HEK293T (cell line): ENCODE results near the gene TREX2.

Source experiments
- CTCF ChIA-PET: fragments of 350-600 bp; formaldehyde crosslinking; extraction: SDS; loops from one replicate; lab custom pipeline; 2021; ENCODE audit warnings: antibody characterized with exemption, inconsistent platforms; lab: Yijun Ruan, JAX
- POLR2A ChIA-PET: fragments of 350-600 bp; formaldehyde crosslinking; extraction: SDS; loops from one replicate; lab custom pipeline; 2020; ENCODE audit warnings: antibody characterized with exemption, inconsistent platforms; lab: Yijun Ruan, JAX
- DNase-seq: peaks from one replicate; pipeline ENCODE4 v3.0.0; 2012; ENCODE audit warnings: mixed read lengths; ENCODE audit errors: extremely low spot score
- ARNT ChIP-seq: fragments of 450-650 bp; IDR thresholded peaks from 2 replicates; pipeline ENCODE4 v1.6.1; 2017; ENCODE audit warnings: mild to moderate bottlenecking
- BHLHE40 ChIP-seq: fragments of 450-650 bp; IDR thresholded peaks from 2 replicates; pipeline ENCODE4 v1.6.1; 2016; ENCODE audit warnings: mild to moderate bottlenecking, moderate library complexity, borderline replicate concordance
- CTBP1 ChIP-seq: fragments of 450-650 bp; IDR thresholded peaks from 2 replicates; pipeline ENCODE4 v1.6.1; 2016; ENCODE audit warnings: borderline replicate concordance
- ELF4 ChIP-seq: fragments of 450-650 bp; IDR thresholded peaks from 2 replicates; pipeline ENCODE4 v1.6.1; 2017; ENCODE audit warnings: antibody characterized with exemption
- FOXA1 ChIP-seq: fragments of 450-650 bp; IDR thresholded peaks from 2 replicates; pipeline ENCODE4 v1.6.1; 2016; ENCODE audit warnings: mild to moderate bottlenecking
- FOXK2 ChIP-seq: fragments of 450-650 bp; IDR thresholded peaks from 2 replicates; pipeline ENCODE4 v1.6.1; 2016; ENCODE audit warnings: mild to moderate bottlenecking
- FOXM1 ChIP-seq: fragments of 450-650 bp; IDR thresholded peaks from 2 replicates; pipeline ENCODE4 v1.6.1; 2017; ENCODE audit warnings: mild to moderate bottlenecking, borderline replicate concordance
- HDGF ChIP-seq: fragments of 450-650 bp; IDR thresholded peaks from 2 replicates; pipeline ENCODE4 v1.6.1; 2017; ENCODE audit warnings: antibody characterized with exemption, borderline replicate concordance
- L3MBTL2 ChIP-seq: fragments of 450-650 bp; conservative IDR thresholded peaks from 2 replicates; pipeline ENCODE4 v1.6.1; 2016; ENCODE audit warnings: mild to moderate bottlenecking
- LEF1 ChIP-seq: fragments of 450-650 bp; IDR thresholded peaks from 2 replicates; pipeline ENCODE4 v1.6.1; 2017; ENCODE audit warnings: mild to moderate bottlenecking, borderline replicate concordance
- NFRKB ChIP-seq: fragments of 450-650 bp; IDR thresholded peaks from 2 replicates; pipeline ENCODE4 v1.6.1; 2016; ENCODE audit warnings: mild to moderate bottlenecking, moderate library complexity
- PKNOX1 ChIP-seq: fragments of 450-650 bp; IDR thresholded peaks from 2 replicates; pipeline ENCODE4 v1.6.1; 2016
- SP1 ChIP-seq: fragments of 450-650 bp; IDR thresholded peaks from 2 replicates; pipeline ENCODE4 v1.6.1; 2017
- SUZ12 ChIP-seq: fragments of 450-650 bp; IDR thresholded peaks from 2 replicates; pipeline ENCODE4 v1.6.1; 2016; ENCODE audit warnings: mild to moderate bottlenecking
- TARDBP ChIP-seq: fragments of 450-650 bp; IDR thresholded peaks from 2 replicates; pipeline ENCODE4 v1.6.1; 2016
- ZNF384 ChIP-seq: fragments of 450-650 bp; IDR thresholded peaks from 2 replicates; pipeline ENCODE4 v1.6.1; 2016

Gene TREX2

GRCh38 chrX:153439977-153440376 lies 5.9 kb downstream of the TREX2 start:
- DNase-seq = no peak
- CTCF ChIA-PET = interaction anchor here (1.9 kb wide), 1 partner anchor 21 kb away, joined by 6 read pairs; no protein-coding TSS in a partner anchor
- POLR2A ChIA-PET = no interaction called here
- TF ChIP-seq FOXA1 (no peak), NFRKB (no peak), SUZ12 (no peak)

- DNase-seq = peak; percentile 60
- CTCF ChIA-PET = interaction anchor here (0.5 to 1.6 kb wide), 9 partner anchors 9 to 648 kb away, joined by 3 to 6 read pairs (median 4); no protein-coding TSS in a partner anchor
- POLR2A ChIA-PET = interaction anchor here (0.6 to 1.7 kb wide), 2 partner anchors 7 to 497 kb away, joined by 3 read pairs; partner anchors contain the start of gene TREX2
- TF ChIP-seq PKNOX1 (0 out of 2 replicates have a peak, but pooled peaks have one; percentile 13), SP1 (no peak)
Measured at GRCh38 chrX:153438532-153438931, 7.3 kb downstream of the TREX2 start.

DNA sequence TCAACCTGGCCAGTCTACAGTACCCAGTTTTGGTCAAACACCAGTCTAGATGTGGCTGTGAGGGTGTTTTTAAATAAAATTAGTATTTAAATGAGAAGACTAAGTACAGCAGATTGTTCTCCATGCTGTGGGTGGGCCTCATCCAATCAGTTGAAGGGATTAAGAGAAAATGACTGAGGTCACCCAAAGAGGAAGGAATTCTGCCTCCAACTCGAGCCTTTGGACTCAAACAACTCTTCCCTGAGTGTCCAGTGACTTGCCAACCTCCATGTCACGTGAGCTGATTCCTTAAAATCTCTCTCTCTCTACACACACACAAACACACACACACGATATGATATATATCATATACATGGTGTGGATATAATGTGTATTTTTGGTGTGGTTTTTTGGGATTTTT lies 10.0 kb downstream of the TREX2 start:
- POLR2A ChIA-PET = no interaction called here
- no peak for TF ChIP-seq PKNOX1
- 0 out of 2 replicates have a peak, but pooled peaks have one; percentile 34 for TF ChIP-seq FOXM1
- no peak for DNase-seq
- CTCF ChIA-PET = no interaction called here

GRCh38 chrX:153434801-153435200 lies 11.1 kb downstream of the TREX2 start:
- CTCF ChIA-PET = interaction anchor here (0.9 kb wide), 2 partner anchors 8 to 36 kb away, joined by 3 to 4 read pairs; no protein-coding TSS in a partner anchor
- no peak for TF ChIP-seq SP1
- no peak for TF ChIP-seq LEF1
- TF ChIP-seq CTBP1 = no peak
- no peak for TF ChIP-seq SUZ12
- TF ChIP-seq PKNOX1 = no peak
- no peak for TF ChIP-seq NFRKB
- TF ChIP-seq FOXM1 = no peak
- no peak for TF ChIP-seq L3MBTL2
- no peak for TF ChIP-seq ELF4
- TF ChIP-seq ARNT = no peak
- TF ChIP-seq FOXK2 = no peak
- TF ChIP-seq TARDBP = no peak
- no peak for TF ChIP-seq HDGF
- POLR2A ChIA-PET = interaction anchor here (1.1 kb wide), 1 partner anchor 28 kb away, joined by 3 read pairs; no protein-coding TSS in a partner anchor
- no peak for DNase-seq

DNA sequence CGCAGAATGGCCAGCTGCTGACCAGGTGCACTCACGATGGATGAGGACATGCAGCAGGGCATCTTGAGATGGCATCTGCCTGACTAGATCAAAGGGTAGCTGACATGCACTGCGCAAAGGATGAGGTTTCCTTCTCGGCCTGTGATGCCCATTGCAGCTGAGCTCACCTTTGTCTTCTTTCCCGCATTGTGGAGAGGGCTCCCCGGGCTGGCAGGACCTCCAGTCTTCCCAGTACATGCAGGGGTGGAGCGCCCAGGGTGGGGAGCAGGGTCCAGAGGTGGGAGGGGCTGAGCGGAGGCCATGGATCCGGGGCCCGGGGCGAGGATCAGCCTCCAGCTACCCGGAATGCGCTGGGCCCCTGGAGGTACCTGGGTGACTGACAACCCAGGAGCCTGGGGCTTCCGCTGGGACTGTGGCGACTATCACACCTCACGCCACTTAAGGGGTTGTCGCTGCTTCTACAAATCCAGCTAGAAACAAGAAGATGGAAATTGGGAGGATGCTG lies 12.0 kb downstream of the TREX2 start:
- no peak for TF ChIP-seq ZNF384
- TF ChIP-seq NFRKB = no peak
- no peak for TF ChIP-seq ELF4
- no peak for TF ChIP-seq SUZ12
- TF ChIP-seq LEF1 = no peak
- TF ChIP-seq HDGF = no peak
- TF ChIP-seq FOXK2 = no peak
- TF ChIP-seq CTBP1 = no peak
- no peak for TF ChIP-seq SP1
- POLR2A ChIA-PET = interaction anchor here (1.1 kb wide), 1 partner anchor 27 kb away, joined by 3 read pairs; no protein-coding TSS in a partner anchor
- DNase-seq = no peak
- CTCF ChIA-PET = interaction anchor here (0.8 to 0.9 kb wide), 3 partner anchors 9 to 35 kb away, joined by 3 to 4 read pairs (median 3); no protein-coding TSS in a partner anchor

DNA sequence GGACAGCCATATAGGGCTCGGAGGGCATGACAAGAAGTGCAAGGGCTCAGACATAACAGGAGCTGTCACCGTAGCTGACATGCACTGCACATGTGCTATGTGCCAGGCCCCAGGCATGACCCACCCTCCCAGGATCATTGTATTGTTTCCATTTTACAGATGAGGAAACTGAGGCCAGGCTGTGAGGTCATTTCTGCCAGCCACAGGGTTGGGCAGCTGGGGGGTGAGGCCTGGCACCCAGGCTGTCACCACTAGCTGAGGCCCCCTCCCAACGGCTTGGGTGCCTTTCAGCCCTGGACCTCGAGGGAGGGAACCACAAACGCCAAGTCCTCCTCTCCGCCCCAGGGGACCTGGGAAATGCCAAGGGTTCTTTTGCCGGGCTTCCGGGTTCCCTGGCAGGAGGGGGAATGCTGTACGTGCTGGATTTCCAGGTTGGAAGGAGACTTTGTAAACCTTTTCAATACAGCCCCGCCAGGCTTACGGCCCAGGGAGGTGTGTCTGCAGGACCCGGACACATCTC lies 12.6 kb downstream of the TREX2 start:
- TF ChIP-seq SP1 (no peak), TARDBP (no peak), HDGF (no peak), NFRKB (no peak)
- DNase-seq = no peak
- POLR2A ChIA-PET = no interaction called here
- CTCF ChIA-PET = interaction anchor here (0.8 kb wide), 1 partner anchor 19 kb away, joined by 3 read pairs; no protein-coding TSS in a partner anchor

DNA sequence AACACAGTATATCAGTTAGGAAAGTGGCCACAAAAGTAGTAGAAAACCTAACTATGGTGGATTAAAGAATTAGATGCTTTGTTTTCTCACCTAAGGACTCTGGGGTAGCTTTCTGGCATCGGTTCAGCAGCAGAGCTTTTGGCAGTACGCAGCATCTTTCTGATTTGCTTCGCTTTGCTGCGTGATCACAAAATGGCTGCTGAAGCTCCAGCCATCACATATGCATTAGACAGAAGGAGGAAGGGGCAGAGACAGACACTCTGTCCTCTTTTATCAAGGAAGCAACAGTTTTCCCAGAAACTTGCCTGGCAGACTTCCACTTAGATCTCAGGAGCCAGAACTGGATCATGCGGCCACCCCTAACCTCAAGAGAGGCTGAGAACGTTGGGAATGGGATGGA lies 15.1 kb downstream of the TREX2 start:
- ChIA-PET POLR2A (no interaction called here), CTCF (no interaction called here)
- no peak for DNase-seq
- TF ChIP-seq L3MBTL2 (no peak), HDGF (no peak), ELF4 (no peak), NFRKB (no peak), ZNF384 (no peak), SUZ12 (no peak), FOXM1 (no peak), FOXA1 (no peak), CTBP1 (no peak), LEF1 (no peak), PKNOX1 (no peak), BHLHE40 (no peak), TARDBP (no peak), SP1 (no peak), FOXK2 (no peak), ARNT (no peak)
